NCI-H2196 (cell line): ENCODE measurements around the gene IGF2R.
"Not testable (repeated sequence)": the region's sequence is repeated elsewhere in the genome, so short reads cannot be mapped to it uniquely, and the experiment has no call there.

Experiments
- DNase-seq: peaks from one replicate; lab custom pipeline; 2025; ENCODE audit not compliant: unreplicated experiment; lab: John Stamatoyannopoulos, UW

Gene IGF2R

GRCh38 chr6:159996087-159996622, 27.3 kb downstream of the IGF2R start:
- no peak for DNase-seq

- no peak for DNase-seq
These were observed 28.0 kb downstream of the IGF2R start for GRCh38 chr6:159996626-159997497.

- no peak for DNase-seq
These were observed 28.7 kb downstream of the IGF2R start for GRCh38 chr6:159997498-159998101.

GRCh38 chr6:159998538-159998937, 29.7 kb downstream of the IGF2R start:
- no peak for DNase-seq

GRCh38 chr6:159999240-159999671, 30.4 kb downstream of the IGF2R start:
- DNase-seq, result no peak

- DNase-seq, result no peak
These were observed 31.4 kb downstream of the IGF2R start for GRCh38 chr6:160000280-160000704.

GRCh38 chr6:160000893-160001427, 32.1 kb downstream of the IGF2R start:
- not testable (repeated sequence) for DNase-seq

GRCh38 chr6:160002882-160003281, 34.0 kb downstream of the IGF2R start:
- no peak for DNase-seq

- DNase-seq, result no peak
These were observed 35.1 kb downstream of the IGF2R start for GRCh38 chr6:160004018-160004417.

- DNase-seq, result no peak
These were observed 35.7 kb downstream of the IGF2R start for GRCh38 chr6:160004419-160005175.

- DNase-seq, result no peak
These were observed 36.3 kb downstream of the IGF2R start for GRCh38 chr6:160005211-160005610.

- DNase-seq, result no peak
These were observed 37.1 kb downstream of the IGF2R start for GRCh38 chr6:160005861-160006540.

GRCh38 chr6:160007145-160007544, 38.3 kb downstream of the IGF2R start:
- no peak for DNase-seq

GRCh38 chr6:160007611-160008010, 38.7 kb downstream of the IGF2R start:
- no peak for DNase-seq

- DNase-seq, result no peak
These were observed 41.2 kb downstream of the IGF2R start for GRCh38 chr6:160010067-160010466.

GRCh38 chr6:160013987-160014868, 45.3 kb downstream of the IGF2R start:
- peak; percentile 0 for DNase-seq

- no peak for DNase-seq
These were observed 45.9 kb downstream of the IGF2R start for GRCh38 chr6:160014869-160015182.

GRCh38 chr6:160015778-160016684, 47.1 kb downstream of the IGF2R start:
- DNase-seq, result no peak

GRCh38 chr6:160022101-160022500, 53.2 kb downstream of the IGF2R start:
- no peak for DNase-seq
